ENCODE data around the gene USP11.

DNA sequence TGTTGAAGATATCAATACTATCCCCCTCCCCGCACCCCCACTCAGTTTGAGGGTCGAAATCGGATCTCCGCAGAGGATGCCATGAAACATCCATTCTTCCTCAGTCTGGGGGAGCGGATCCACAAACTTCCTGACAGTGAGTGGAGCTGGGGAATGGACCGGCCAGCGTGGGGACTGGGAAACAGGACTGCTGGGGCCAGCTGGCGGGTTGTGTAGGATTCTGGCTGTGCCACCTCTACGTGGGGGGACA lies 5.5 kb upstream of the USP11 start:
- TF ChIP-seq EZH2 (IDR thresholded peaks at IDR 0.05; ENCODE audit: borderline replicate concordance, low read length) (no peak), CTCF (IDR thresholded peaks at IDR 0.05; ENCODE audit: low read length) (no peak)
